SIG-M5 treated with dmso at 0.1 percent for 504 hours (cell line): ENCODE measurements around the gene ELOVL2.
"Not testable (repeated sequence)": the region's sequence is repeated elsewhere in the genome, so short reads cannot be mapped to it uniquely, and the experiment has no call there.

Experiments
- DNase-seq: peaks from one replicate; lab custom pipeline; 2025; ENCODE audit not compliant: unreplicated experiment; lab: John Stamatoyannopoulos, UW

Gene ELOVL2

DNA sequence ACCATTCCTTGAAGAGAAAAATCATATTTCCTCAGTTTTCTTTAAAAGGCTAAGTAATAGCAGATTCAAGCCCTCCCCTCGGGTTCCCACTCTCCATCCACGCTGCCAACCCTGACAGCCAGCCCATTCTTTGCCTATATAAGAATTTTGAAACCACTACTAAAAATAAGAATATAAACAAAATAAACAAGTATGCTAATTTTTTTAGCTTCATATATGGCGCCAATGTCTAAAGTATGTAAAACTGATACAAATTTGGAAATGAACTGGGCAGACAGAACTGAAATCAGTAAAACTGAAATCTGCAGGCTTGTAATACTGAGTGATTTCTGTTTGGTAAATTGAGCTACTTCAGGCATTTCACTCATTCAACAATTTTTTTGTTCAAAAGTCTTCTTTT, 19.0 kb downstream of the ELOVL2 start:
- DNase-seq: no peak

DNA sequence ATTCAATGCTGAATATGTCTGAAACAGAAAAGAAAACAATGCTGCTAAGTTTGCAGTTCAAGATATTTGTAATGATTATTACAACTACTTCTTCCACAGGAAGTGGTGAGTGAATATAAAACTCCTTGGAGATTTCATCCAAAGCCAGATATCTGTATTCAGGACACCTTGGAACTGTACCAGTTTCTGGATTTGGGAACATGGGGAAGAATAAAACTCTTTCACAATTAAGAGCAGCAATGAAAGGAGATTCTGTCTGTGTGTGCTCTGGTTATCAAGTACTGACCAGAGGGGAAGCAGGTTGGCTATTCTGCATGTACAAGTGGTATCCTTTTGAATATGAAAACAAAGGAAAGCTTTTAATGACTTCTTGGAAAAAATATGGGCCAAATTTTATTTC, 21.1 kb downstream of the ELOVL2 start:
- no peak for DNase-seq

DNA sequence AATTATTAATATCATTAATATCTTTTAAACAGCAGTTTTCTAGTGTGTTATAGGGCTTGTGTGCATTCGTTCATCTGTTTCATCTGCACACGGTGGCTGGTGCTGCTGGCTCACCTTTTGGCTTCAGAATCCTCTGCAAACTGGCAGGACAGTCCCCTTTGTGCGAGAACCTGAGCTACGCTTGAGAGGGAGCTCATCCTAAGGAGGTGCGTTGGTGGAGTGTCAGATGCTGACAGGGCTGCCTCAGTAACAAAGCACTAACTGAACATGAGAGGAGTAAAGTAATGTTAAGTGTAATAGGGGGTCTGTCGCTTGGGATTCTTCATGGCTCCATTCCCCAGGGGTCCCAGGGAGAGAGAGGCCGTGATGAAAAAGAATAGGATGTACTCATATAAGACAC, 22.4 kb downstream of the ELOVL2 start:
- DNase-seq: no peak

DNA sequence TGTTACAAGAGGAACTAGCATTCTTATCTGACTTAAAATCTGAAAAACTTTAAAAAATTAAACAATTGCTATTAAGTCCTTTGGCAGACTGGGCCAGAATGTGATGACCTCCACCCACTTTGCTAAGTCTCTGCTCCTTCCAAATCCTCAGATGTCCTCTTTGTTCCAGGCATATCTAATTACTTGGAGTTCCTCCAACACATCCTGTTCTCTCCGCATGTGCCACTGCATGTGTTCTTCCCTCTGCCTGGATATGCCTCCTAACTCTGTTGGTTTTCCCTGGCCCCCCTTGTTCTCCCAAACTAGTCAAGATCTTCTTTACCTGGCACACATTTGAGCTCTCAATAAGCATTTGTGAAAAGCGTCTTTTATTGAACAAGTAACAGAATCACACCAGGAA, 23.1 kb downstream of the ELOVL2 start:
- DNase-seq: no peak

DNA sequence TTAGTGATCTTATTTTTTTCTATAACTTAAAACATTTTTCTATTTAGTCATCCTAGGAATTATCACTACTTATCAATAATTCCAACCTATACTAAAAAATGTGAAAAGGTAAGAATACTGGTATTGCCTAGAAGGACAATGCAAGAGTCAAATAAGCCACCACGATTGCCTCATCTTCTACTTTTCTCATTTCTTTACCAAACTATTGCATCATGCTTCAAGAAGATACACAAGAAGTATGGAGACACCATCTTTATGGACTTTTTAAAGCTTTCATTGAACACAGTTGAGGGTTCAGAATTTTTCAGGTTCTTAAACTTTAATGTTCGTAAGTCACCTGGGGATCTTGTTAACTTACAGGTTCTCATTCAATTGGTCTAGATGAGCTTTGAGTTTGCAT, 25.9 kb downstream of the ELOVL2 start:
- DNase-seq: peak; percentile 19

DNA sequence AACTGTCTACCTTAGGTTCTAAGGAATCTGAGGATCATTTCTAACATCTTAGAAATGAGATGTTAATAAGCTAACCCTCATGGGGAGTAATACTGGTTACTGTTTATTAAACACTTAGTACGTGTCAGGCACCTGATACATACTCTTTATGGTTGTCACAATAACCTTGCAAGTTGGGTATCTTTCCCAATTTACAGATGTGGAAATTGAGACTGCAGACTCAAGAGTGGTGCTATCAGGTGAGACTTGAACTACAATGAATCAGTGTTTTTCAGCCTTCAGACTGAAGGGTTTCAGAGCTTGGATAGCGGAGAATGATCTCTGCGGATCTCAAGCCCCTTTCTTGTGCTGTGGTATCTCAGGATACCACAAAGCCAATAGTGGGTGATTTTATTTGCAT, 27.0 kb downstream of the ELOVL2 start:
- no peak for DNase-seq

DNA sequence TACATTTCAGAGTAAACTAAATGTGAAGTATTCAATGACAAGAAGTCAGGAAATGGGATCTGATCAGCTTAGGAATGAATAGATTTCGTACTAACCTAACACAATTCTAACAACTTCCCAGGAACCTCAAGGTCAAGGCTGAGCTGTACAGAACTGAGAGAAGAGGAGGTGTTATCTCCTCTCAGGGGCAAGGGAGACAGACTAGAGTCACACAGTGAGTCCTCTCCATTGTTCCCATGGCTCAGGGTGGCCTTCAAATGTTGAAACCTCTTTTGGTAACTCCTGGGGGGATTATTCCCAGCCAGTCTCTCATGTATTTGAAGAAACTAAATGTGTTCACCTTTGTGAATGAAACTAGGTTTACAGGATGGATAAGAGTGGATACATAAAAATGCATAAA, 27.7 kb downstream of the ELOVL2 start:
- DNase-seq: no peak

DNA sequence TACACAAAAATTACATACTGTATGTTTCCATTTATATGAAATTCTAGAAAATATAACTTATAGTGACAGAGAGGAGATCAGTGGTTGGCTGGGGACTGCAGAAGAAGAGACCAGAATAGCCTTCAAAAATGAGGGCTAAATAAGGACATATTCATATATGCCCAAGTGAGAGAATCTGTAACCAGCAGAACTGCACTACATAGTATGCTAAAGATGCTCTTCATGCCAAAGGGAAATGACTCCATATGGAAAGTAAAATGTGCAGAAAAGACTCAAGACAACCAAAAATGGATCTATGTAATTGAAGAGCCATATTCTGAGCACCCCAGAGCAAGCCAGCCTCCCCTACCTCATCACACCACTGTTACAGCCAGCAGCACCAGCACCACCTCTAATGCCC, 29.0 kb downstream of the ELOVL2 start:
- DNase-seq: no peak

DNA sequence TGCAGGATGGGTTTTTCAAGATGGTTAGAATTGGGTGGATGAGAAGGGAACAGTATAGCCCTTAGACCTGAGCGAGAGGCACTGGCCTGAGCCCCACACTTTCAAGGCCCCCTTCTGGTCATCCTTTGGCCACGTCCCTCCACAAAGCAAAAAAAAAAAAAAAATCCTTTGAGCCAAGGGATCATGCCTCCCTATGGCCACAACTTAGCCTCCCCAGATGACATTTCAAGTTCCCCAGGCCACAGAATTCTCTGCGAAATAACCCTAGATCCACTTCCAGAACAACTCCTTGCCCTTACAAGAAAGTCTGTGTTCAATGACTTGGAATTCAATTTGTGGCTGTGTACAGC, 30.4 kb downstream of the ELOVL2 start:
- DNase-seq: no peak

DNA sequence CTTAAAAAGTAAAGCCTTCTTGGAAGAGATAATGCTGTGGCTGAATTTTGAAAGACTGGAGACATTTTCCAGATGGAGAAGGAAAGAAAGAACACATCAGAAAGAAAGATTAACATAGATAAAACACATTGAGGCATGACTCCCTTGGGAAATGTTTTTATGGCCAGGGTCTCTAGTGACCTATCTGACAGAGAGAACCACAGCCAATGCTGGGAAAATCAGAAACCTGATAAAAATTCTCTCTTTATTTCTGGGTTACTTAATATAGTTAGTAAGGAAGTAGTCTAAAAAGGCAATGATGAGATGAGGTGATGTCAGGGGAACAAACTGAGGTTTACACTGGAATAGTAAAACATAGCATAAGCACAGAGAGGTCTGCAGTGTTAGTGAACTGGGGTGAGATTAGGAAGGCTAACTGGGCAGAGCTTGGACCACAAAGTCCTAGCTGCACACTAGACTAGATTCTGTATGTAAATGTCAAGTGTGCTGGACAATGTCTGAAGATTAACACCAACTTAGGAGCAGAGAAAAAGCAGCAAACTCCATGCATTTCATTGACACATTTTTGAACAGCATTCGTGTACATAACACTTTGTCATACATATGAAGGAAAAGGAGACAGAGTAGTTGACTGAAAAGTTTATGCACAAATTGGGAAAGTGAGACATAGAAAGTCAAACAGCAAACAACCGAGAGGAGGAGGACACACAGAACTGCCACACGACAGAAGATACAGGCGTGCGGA, 31.0 kb downstream of the ELOVL2 start:
- no peak for DNase-seq

DNA sequence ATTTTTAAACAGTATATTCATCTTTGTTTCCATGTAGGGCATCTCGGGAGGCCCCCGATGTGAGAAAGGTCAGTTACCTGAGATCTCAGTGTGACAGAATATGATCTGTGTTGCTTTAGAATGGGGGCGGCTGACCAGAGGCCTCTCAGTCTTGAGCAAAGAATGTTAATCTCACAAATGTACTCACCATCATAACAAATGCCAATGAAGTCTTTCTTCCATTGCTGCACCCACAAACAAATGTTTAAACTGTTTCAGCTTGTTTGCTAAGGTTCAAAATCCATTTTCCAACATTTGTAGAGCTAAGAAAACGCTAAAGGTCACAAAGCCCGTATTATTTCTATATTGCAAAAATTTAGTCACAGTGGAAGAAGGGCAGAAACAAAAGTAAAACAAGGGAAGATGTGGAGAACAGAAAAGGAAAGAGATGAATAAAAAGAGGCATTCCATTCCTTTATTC, 31.8 kb downstream of the ELOVL2 start:
- DNase-seq: no peak

DNA sequence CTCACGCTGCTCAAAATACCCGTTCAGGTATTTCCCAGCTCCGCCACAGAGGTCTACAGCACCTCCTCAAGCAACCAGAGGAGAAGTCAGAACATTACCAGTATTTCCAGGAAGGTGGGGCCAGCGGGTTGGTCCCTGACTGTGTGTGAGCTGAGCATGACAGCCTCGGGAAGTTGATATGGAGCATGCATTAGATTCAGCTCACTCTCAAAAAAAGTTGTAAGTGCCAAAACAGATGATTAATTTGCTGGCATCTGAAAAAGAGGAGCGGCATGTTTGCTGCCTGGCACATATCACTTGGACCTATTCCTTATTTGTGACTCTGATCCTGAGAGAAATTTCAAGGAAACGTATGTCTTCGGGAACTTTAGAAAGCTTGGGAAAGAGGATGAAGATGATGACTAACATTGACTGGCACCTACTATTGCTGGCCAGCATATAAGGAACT, 32.3 kb downstream of the ELOVL2 start:
- DNase-seq: no peak

DNA sequence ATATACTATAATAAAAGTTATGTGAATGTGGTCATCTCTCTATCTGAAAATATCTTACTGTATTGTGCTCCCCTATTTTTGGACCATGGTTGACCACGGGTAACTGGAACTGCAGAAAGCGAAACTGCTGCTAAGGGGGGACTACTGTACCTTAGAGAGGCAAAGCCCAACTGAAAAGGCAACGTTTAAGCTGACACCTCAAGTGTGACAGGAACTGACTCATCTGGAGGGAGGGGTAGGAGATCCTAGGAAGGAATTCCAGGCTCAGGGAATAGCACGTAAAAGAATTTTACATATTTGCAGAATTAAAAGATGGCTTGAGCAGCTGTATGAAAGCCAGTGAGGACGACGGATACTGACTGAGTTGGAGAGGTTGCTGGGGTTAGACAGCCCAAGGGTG, 34.8 kb downstream of the ELOVL2 start:
- DNase-seq: no peak

DNA sequence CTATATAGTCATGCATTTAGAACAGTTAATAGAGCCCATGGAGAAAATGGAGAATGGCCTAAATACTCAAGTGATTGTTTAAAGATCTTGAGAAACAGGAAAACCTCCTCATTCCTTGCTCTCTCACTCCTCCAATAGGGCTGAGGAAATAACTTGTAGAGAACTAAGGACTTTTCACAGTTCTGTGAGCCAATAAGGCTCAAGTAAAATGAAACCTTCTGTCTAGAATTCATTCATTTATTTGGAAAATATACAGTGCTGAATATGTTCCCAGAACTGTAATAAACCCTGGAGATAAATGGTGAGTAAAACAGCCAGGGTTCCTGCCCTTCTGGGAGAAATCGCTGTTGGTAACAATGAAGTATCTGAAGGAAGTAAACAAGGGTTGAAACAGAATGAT, 35.3 kb downstream of the ELOVL2 start:
- DNase-seq: no peak

DNA sequence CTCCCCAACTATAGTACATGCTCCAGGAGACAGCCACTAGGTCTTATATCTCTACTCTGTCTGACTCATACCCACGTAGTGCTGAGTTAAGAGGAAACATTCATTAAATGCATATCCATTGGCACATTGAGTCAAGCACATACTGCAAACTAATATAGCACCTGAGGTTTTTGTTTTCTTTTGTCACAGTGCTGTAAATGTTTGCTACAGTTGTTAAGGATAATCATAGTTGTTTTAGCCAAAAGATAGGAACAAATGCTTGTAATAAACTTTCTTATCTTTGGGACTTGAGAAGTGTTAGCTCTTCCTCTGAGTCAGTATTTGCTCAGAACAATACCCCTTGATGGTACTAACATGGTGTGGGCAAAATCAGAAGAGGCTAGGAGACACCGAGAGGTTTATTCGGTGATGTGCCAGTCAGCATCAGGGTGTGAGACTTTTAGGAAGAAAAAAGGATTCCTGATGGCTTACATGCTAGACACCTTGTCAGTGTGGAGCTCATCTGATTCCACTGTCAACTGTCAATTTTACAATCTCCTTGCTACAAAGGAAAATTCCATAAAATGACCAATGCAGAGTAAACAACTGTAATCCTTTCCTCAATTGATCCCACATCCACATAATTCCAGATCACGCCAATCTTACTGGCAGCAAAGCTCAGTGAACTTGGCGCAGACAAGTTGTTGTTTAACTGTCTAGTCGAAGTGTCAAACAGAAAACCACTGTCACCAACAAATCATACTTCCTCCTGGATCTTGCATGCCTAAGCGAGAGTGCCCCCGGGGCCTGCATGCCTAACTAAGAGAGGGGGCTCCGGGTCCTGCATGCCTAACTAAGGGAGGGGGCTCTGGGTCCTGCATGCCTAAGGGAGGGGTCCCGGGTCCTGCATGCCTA, 36.1 kb downstream of the ELOVL2 start:
- no peak for DNase-seq

DNA sequence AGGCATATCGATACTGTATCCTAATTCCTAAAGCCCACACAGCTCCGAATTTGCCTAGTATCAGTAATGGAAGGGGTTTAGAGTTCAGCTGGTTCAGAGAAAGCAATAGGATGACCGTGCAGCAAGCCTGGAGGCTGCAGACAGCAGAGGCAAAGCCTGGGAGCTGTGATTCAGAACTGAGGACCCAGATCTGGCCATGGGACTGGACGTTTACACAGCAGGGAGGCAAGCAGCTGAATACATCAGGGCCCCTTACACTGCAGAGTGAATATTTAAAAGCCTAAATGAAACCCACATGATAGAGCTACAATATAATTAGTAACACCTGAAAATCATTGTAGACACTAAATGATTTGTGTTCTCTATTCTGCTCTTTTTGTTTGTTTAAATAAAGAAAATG, 38.0 kb downstream of the ELOVL2 start:
- DNase-seq: no peak

DNA sequence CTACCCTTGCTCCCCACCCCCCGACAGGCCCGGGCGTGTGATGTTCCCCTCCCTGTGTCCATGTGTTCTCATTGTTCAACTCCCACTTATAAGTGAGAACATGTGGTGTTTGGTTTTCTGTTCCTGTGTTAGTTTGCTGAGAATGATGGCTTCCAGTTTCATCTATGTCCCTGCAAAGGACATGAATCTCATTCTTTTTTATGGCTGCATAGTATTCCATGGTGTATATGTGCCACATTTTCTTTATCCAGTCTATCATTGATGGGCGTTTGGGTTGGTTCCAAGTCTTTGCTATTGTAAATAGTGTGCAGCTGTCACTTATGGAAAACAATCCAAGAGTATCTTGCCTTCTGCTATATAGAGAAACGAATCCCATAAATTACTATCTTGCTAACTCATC, 40.8 kb downstream of the ELOVL2 start:
- DNase-seq: not testable (repeated sequence)

DNA sequence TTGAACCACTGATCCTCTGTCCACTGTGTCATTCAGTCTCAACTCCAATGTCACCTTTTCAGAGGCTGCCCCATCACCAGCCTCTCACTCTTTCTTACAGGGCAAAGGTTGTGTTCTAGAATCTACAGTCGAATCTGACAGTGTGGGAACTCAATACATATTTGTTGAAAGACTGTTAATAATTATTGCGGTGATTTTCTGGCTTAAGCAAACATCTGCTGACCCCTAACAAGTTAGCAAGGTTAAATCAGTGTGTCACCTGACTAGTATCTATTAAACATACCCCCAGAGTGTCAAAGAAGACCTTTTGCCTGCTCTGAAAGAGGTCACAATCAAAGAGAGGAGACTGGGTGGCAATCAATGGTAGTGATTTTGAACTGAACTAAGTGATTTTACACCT, 41.9 kb downstream of the ELOVL2 start:
- DNase-seq: no peak

DNA sequence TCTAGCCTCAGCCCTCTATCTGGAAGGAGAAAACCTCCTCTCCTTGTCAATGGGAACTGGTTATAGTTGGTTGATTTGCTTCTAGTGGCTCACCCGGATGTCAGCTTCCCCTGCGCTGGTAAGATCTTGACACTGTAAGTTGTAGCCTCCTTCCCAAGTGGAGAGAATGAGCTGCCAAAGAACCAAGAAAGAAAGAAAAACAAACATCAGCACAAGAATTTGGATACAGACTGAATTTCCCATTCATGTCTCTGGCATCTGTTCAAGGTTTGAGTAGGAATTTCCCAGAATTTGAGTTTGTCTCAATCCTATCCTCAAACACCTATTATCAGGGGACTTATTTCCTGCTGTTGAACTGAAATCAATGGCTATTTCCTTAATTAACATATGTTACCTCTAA, 44.1 kb downstream of the ELOVL2 start:
- no peak for DNase-seq

DNA sequence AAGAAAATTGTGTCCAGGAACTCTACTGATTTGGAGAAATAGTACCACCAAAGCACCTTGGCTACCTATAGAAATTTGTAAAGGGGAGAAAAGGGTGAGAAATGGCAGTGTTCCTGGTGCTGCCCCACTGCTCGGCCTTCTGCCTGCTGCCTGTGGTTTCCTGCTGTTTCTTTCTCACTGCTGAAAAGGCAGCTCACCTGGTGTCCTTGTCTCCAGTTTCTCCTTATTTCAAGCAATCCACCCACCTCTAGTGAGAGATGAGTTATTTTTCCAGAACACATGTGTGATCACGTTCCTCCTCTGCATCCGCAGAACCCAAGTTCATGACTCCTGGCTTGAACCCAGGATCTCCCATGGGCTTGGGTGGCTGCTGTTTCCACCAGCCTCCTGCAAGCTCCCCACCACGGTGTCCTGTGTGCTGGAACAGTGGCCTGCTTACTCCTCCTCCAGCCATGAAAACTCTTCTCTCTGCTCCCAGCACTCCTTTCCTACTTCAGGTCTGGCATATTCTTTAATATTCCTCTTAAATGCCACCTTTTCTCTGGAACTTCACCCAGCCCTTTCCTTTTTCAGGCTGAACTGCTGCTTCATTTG, 48.9 kb downstream of the ELOVL2 start:
- no peak for DNase-seq

DNA sequence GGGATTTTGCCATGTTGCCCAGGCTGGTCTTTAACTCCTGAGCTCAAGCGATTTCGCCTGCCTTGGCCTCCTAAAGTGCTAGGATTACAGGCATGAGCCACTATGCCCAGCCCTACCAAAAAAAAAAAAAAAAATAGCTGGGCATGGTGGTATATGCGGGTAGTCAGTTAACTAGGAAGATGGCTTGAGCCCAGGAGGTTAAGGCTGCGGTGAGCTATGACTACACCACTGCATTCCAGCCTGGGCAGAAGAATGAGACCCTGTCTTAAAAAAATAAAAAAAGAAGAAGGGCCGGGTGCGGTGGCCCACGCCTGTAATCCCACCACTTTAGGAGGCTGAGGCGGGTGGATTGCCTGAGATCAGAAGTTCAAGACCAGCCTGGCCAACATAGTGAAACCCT, 50.2 kb downstream of the ELOVL2 start:
- no peak for DNase-seq

DNA sequence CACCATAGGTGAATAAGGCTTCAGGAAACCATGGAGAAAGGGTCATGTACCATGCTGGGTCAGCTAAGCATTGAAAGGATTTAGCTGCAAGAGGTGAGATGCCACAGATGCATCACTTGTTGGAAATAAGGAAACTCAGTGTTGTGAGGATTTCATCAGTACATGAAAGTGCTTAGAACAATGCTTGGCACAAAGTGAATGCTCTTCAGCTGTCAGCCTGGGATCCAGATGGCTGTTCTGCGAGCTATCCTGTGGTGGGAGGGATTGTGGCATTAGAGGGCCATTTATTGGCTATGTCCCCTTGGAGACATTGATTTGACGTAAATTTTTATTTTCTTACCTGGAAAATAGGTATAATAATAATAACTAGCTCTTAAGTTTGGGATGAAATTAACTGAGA, 53.0 kb downstream of the ELOVL2 start:
- no peak for DNase-seq
